Bronchial epithelial cell (primary cell): Measurements from ENCODE around the gene KLHL21. TPM values are rescaled to one million over a fixed set of nuclear protein-coding genes. Genes with fewer than 3 reads are reported as not detected.
A peak's percentile ranks its signal among the peaks of the same experiment; 100 is the strongest.

Source experiments
- DNase-seq: peaks from one replicate; pipeline ENCODE4 v3.0.0-alpha.2; 2010; ENCODE audit warnings: low read depth
- FAIRE-seq: peaks from 2 replicates; lab custom pipeline; 2011; peaks lifted over from hg19 to GRCh38; lab: Jason Lieb, UNC
- H3K27me3 ChIP-seq: 2 replicates; pipeline ENCODE4 v1.5.1; 2011; ENCODE audit warnings: low read length; ENCODE audit not compliant: control insufficient read depth, insufficient read depth
- H3K36me3 ChIP-seq: 2 replicates; pipeline ENCODE4 v1.5.1; 2011; ENCODE audit warnings: low read length; ENCODE audit not compliant: control insufficient read depth, insufficient read depth
- H3K4me3 ChIP-seq: 2 replicates; pipeline ENCODE4 v1.5.1; 2011; ENCODE audit warnings: mild to moderate bottlenecking, low read depth, low read length, control low read depth
- total RNA-seq: library from RNA; depleted of rRNA; stranded (reverse); fragments of >200 nt; gene quantifications from 2 replicates; pipeline ENCODE4 v1.2.1, GENCODE V29; 2014
- TF ChIP-seq, protein P1 (sequence below): IDR thresholded peaks from 2 replicates; pipeline ENCODE4 v1.5.1; 2011; ENCODE audit warnings: mild to moderate bottlenecking, moderate library complexity, low read length, control low read depth, inconsistent platforms; ENCODE audit not compliant: insufficient read depth, severe bottlenecking

The KLHL21 gene
- total RNA-seq, 1 donor from 2014 or later, result 38.7 TPM

DNA sequence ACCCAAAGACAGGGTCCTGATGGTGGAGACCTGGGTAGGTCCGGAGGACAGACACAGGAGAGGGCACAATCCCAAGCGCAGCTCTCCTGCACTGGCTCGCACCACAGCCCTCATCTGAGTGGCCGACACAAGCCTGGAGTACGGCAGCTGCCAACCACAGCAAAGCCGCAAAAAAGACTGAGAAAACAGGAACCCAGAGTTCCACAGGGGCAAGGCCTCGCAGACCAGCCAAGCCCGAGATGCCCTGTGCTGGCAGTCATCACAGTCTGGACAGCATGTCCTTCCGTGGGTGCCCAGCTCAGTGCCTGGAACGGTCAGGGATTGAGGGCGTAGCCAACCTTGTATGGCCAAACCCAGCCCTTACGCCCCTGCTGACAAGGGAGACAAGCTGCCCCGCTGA lies 11.4 kb downstream of the KLHL21 start:
- Histone ChIP-seq H3K36me3 (peaks cover 44% of the 10 kb centered on the region), H3K27me3 (no peaks in the 10 kb centered on the region), H3K4me3 (no peak overlapping the region)
- TF ChIP-seq, protein P1, sequence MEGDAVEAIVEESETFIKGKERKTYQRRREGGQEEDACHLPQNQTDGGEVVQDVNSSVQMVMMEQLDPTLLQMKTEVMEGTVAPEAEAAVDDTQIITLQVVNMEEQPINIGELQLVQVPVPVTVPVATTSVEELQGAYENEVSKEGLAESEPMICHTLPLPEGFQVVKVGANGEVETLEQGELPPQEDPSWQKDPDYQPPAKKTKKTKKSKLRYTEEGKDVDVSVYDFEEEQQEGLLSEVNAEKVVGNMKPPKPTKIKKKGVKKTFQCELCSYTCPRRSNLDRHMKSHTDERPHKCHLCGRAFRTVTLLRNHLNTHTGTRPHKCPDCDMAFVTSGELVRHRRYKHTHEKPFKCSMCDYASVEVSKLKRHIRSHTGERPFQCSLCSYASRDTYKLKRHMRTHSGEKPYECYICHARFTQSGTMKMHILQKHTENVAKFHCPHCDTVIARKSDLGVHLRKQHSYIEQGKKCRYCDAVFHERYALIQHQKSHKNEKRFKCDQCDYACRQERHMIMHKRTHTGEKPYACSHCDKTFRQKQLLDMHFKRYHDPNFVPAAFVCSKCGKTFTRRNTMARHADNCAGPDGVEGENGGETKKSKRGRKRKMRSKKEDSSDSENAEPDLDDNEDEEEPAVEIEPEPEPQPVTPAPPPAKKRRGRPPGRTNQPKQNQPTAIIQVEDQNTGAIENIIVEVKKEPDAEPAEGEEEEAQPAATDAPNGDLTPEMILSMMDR, result no peak
- DNase-seq (no peak), FAIRE-seq (no peak)

DNA sequence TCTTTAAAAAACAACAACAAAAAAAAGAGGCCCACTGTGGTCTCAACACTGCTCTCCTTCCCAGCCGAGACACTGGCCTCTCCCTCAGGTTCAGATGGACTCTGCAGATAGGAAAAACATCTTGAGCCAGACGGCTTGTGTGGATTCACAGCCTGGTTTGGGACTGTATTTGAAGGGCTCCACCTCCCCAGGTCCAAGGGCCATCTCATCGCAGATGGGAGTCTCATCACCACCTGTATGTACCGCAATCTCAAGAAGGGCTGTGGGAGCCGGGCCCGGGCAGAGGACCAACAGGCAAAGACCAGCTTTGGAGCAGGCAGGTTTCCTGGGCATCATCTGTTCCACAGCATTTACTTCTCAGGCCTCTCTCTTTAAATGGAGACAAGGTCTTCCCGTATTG lies 12.6 kb downstream of the KLHL21 start:
- H3K4me3 ChIP-seq, result no peak overlapping the region
- TF ChIP-seq, protein P1, result no peak
- DNase-seq (no peak), FAIRE-seq (no peak)
- no peaks in the 10 kb centered on the region for H3K27me3 ChIP-seq
- H3K36me3 ChIP-seq, result peaks cover 34% of the 10 kb centered on the region

DNA sequence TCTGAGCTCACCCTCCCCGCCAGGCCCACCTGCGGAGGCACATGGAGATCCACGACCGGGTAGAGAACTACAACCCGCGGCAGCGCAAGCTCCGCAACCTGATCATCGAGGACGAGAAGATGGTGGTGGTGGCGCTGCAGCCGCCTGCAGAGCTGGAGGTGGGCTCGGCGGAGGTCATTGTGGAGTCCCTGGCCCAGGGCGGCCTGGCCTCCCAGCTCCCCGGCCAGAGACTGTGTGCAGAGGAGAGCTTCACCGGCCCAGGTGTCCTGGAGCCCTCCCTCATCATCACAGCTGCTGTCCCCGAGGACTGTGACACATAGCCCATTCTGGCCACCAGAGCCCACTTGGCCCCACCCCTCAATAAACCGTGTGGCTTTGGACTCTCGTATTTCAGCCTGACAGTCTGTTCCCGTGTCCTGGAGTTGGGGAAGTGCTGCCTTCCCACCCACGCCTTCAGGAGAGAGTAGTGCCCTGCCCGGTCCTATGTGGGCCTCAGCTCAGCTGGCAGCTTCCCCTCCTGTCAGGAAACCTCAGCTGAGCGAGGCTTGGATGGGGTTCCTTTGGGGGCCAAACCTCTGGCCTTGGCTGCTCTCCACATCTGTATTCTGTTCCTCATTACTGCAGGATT lies 13.7 kb downstream of the KLHL21 start:
- no peak for DNase-seq
- H3K27me3 ChIP-seq, result no peaks in the 10 kb centered on the region
- no peak overlapping the region for H3K4me3 ChIP-seq
- TF ChIP-seq, protein P1, result no peak
- FAIRE-seq, result no peak
- peaks cover 29% of the 10 kb centered on the region for H3K36me3 ChIP-seq

DNA sequence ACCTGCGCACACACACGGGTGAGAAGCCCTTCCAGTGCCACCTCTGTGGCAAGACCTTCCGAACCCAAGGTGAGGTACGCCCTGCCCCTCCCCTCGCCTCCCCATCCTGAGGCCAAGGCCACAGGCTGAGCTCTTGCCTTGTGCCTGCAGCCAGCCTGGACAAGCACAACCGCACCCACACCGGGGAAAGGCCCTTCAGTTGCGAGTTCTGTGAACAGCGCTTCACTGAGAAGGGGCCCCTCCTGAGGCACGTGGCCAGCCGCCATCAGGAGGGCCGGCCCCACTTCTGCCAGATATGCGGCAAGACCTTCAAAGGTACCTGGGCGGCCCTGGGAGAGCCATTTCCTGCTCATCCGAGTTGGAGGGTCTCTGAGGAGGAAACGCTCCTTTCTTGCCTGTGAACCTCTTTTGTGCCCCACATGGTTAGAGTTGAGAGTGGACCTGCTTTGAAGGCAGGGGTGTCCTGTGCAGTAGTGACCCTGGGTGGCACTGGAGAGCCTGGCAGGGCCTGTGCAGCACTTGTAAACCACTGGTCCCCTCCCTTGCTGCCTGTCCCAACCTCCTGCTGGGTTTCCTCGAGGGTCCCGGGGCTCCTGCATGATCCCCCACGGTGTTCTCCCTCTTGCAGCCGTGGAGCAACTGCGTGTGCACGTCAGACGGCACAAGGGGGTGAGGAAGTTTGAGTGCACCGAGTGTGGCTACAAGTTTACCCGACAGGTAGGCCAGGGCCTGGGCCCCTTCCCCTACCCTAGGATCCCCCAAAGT lies 14.4 kb downstream of the KLHL21 start:
- TF ChIP-seq, protein P1, result no peak
- Histone ChIP-seq H3K36me3 (peaks cover 25% of the 10 kb centered on the region), H3K27me3 (no peaks in the 10 kb centered on the region), H3K4me3 (no peak overlapping the region)
- no peak for FAIRE-seq
- peak; percentile 51 for DNase-seq

DNA sequence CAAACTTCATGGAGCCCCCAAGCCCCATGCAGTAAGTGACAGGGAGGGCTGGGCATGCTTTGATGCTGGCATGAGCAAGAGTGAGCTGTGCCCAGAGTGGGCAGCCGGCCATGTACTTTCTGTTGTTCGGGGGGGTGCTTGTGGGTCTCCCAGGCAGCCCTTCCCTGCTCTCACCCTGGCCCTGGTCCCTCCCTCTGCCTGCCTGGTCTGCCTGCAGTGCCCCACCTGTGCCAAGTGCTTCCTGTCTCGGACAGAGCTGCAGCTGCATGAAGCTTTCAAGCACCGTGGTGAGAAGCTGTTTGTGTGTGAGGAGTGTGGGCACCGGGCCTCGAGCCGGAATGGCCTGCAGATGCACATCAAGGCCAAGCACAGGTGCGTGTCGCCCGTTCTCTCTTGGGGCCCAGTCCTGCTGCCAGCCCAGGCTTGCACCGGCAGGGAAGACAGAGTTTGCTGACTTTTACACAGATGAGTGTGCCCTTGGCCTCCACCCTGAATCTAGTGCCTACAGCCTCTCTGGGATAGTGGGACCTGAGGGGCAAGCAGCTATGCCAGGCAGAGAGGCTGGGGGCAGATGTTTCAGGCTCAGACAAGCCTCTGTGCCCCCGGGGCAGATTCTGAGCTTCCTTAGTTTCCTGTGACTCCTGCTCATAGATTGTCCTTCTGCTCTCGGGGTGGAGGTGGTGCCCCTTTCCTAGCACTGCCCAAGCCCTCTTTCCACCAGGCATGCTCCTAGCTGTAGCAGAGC lies 15.2 kb downstream of the KLHL21 start:
- H3K36me3 ChIP-seq, result peaks cover 19% of the 10 kb centered on the region
- peak; percentile 51 for DNase-seq
- TF ChIP-seq, protein P1, result no peak
- H3K4me3 ChIP-seq, result no peak overlapping the region
- FAIRE-seq, result no peak
- no peaks in the 10 kb centered on the region for H3K27me3 ChIP-seq
